NCI-H1694 (cell line): ENCODE results near the gene MINAR2.

Experiments used
- DNase-seq: peaks from one replicate; lab custom pipeline; 2025; lab: John Stamatoyannopoulos, UW

MINAR2 gene

DNA sequence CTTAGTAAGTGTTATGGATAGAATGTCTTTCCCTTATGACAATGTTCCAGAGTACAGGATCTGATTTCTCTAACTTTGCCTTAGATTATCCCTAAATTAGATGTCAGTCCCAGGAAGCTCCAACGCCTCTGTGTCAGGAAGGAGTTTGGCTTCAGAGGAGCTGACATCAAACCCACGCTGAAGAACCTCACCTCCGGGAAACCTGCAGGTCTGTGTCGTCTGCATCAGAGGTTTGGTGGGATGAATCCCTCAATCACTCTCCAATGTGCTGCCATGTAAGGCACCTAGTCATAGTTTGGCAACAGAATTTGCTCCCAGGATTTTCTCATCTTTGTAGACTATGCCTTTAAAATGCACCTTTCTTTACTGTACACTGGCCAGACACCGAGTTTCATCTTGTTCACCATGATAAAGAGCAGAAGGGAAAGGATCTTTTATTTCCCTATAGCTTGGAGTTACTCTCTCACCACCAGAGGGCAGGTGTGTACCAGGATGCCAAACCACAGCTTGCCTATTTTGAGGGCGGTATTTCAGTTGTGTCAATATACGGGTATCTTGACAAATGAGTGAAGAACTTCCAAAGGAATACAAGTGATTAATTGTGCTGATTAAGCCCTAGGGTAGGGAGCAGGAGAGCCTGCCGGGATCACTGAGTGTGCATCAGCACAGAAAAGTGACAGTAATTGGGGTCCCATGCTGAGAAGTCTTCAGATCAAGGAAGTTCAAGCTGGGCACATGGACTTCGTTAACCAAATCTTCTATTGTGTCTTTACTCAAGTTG, 23.4 kb downstream of the MINAR2 start:
- DNase-seq = no peak

DNA sequence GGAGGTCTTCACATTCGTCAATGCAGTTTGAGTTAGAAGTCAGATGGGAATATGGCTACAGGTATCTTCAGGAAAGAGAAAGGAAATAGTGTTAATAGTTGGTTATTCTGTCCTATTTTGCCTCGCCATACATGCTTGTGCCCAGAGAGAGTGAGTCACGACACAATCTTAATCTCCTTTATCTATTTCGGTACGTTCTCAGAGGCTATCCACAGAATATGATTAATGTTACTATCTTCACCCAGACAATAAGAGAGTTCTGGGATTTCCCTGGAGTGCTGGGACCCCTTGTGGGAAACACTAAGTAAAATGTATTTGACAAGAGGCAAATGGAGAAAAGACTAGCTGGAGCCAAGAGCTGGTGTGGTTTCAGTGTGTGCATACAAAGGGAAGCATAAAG, 25.5 kb downstream of the MINAR2 start:
- no peak for DNase-seq

DNA sequence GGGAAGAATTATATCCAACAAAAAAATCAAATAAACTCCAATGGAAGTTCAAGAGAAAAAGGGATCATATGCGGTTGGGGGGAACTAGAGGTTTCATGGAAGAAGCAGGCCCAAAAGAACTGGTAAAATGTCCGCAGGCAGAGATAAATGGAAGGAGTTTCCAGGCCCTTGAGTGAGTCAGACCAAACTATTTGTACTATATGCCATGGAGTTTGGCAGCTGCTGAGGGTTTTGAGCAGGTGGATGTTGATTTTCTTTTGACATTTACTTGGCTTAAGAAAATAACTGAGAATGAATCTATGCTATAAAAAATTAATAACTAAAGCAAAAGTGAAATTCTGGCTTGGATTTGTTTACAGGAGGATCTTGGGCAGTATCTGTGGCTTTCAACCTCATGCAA, 33.7 kb downstream of the MINAR2 start:
- no peak for DNase-seq

DNA sequence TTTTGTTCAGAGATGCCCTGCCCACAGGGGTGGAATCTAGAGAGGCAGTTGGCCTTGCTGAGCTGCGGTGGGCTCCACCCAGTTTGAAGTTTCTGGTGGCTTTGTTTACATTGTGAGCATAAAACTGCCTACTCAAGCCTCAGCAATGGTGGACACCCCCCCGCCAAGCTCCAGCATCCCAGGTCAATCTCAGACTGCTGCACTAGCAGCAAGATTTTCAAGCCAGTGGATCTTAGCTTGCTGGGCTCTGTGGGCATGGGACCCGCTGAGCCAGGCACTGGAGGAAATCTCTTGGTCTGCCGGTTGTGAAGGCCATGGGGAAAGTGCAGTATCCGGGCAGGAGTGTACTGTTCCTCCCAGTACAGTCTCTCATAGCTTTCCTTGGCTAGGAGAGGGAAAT, 55.5 kb downstream of the MINAR2 start:
- DNase-seq = no peak

DNA sequence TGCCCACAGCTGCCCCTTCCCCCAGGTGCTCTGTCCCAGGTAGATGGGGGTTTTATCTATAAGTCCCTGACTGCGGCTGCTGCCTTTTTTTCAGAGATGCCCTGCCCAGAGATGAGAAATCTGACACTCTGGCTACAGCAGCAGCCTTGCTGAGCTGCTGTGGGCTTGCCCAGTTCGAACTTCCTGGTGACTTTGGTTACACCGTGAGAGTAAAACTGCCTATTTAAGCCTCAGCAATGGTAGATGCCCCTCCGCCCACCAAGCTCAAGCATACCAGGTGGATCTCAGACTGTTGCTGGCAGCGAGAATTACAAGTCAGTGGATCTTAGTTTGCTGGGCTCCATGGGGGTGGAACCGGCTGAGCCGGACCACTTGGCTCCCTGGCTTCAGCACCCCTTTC, 56.8 kb downstream of the MINAR2 start:
- no peak for DNase-seq

DNA sequence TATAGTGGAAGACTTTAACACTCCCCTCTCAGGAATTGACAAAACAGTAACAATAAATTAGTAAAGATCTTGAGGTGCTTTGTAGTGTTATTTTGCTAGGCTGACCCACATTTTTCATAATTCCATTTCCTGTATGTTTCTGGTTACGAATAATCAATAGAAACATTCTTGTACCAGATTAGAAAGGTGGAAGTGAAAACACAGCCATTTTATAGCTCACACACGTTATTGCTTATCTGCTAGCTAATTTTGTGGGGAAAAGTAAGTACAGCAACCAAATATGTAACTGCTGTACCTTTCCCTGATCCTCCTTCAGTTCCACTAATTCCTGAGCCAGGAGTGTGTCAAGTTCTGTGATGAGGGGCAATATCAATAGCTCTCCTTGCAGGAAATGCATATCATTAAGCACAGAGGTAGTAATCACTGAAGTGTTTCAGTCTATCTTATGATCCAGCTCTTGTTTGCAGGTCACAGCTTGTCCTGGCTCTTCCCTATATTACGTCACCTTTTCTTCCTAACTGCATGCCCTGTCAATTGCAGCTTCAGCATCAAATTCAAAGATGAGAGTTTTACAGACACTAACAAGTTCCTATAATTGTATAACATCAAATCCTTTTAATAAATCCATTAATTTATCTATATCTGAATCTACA, 59.4 kb downstream of the MINAR2 start:
- no peak for DNase-seq
